Measurements from ENCODE around the gene IKZF2.

DNA sequence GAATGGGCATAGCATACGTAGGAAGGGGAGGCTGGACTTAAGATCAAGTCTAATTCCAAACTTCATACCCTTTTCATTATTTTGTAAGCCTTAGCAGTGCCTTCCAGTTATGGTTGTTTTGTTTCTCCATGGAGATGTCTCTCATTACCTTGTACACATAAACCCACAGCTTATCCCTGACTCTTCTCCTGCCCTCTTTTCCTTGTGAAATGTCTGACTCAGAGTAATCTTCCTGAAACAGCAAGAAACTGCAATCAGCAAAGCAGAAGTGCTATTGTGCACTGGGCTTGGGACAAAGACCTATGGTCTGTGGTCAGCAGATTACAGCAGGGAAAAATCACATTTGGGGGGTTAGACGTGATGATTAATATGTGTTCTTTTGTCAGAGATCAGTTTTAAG is 176.7 kb downstream of the IKZF2 start:
- TF ChIP-seq, protein P1, sequence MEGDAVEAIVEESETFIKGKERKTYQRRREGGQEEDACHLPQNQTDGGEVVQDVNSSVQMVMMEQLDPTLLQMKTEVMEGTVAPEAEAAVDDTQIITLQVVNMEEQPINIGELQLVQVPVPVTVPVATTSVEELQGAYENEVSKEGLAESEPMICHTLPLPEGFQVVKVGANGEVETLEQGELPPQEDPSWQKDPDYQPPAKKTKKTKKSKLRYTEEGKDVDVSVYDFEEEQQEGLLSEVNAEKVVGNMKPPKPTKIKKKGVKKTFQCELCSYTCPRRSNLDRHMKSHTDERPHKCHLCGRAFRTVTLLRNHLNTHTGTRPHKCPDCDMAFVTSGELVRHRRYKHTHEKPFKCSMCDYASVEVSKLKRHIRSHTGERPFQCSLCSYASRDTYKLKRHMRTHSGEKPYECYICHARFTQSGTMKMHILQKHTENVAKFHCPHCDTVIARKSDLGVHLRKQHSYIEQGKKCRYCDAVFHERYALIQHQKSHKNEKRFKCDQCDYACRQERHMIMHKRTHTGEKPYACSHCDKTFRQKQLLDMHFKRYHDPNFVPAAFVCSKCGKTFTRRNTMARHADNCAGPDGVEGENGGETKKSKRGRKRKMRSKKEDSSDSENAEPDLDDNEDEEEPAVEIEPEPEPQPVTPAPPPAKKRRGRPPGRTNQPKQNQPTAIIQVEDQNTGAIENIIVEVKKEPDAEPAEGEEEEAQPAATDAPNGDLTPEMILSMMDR (IDR thresholded peaks at IDR 0.05) = no peak
- TF ChIP-seq POLR2A (IDR thresholded peaks at IDR 0.05) = no peak
